K562 (cell line): ENCODE data around the gene PRKCQ.

Experiments
- JUNB ChIP-seq: fragments of 450-650 bp; formaldehyde crosslinking; conservative IDR thresholded peaks from 2 replicates; pipeline ENCODE4 v1.4.0; 2020; ENCODE audit warnings: mild to moderate bottlenecking
- L3MBTL2 ChIP-seq: fragments of 450-650 bp; IDR thresholded peaks from 2 replicates; pipeline ENCODE4 v1.6.1; 2016; ENCODE audit warnings: mild to moderate bottlenecking, moderate library complexity
- MEF2D ChIP-seq: conservative IDR thresholded peaks from 2 replicates; pipeline ENCODE4 v1.6.1; 2016; ENCODE audit warnings: low read depth, missing genetic modification characterization, missing compliant biosample characterization
- NFE2L1 ChIP-seq: fragments of 450-650 bp; IDR thresholded peaks from 2 replicates; pipeline ENCODE4 v1.6.1; 2016; ENCODE audit warnings: missing genetic modification characterization, low read depth, mild to moderate bottlenecking, missing compliant biosample characterization, moderate library complexity, borderline replicate concordance
- TCF3 ChIP-seq: sonication (generic); formaldehyde crosslinking; IDR thresholded peaks from 2 replicates; pipeline ENCODE4 v1.4.0; 2020; ENCODE audit warnings: mild to moderate bottlenecking, missing genetic modification reagents
- ZNF274 ChIP-seq: IDR thresholded peaks from 2 replicates; pipeline ENCODE4 v1.6.1; 2011; ENCODE audit warnings: low read depth, mild to moderate bottlenecking, low read length, moderate library complexity, borderline replicate concordance
- TF ChIP-seq, protein P1 (sequence below): sonication (generic); IDR thresholded peaks from 2 replicates; pipeline ENCODE4 v1.6.1; 2016
- TF ChIP-seq, protein P2 (sequence below), 2 experiments: fragments of 450-650 bp in 1 of 2; sonication (generic) in 1 of 2; formaldehyde crosslinking in 1 of 2; IDR thresholded peaks; 2 replicates each; pipeline versions ENCODE4 v1.7.1 to v1.9.0; 2016 to 2022; ENCODE audit warnings: inconsistent platforms in 1 of 2, mild to moderate bottlenecking in 1 of 2, missing genetic modification reagents in 1 of 2

- TF ChIP-seq, protein P1, sequence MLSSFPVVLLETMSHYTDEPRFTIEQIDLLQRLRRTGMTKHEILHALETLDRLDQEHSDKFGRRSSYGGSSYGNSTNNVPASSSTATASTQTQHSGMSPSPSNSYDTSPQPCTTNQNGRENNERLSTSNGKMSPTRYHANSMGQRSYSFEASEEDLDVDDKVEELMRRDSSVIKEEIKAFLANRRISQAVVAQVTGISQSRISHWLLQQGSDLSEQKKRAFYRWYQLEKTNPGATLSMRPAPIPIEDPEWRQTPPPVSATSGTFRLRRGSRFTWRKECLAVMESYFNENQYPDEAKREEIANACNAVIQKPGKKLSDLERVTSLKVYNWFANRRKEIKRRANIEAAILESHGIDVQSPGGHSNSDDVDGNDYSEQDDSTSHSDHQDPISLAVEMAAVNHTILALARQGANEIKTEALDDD, result no peak
- TF ChIP-seq ZNF274, result no peak
- no peak for TF ChIP-seq MEF2D (tag)
- TF ChIP-seq NFE2L1 (tag), result no peak
- no peak for TF ChIP-seq TCF3 (CRISPR knock-in tag)
- TF ChIP-seq JUNB (CRISPR knock-in tag), result no peak
- no peak for TF ChIP-seq L3MBTL2
- TF ChIP-seq, protein P2, sequence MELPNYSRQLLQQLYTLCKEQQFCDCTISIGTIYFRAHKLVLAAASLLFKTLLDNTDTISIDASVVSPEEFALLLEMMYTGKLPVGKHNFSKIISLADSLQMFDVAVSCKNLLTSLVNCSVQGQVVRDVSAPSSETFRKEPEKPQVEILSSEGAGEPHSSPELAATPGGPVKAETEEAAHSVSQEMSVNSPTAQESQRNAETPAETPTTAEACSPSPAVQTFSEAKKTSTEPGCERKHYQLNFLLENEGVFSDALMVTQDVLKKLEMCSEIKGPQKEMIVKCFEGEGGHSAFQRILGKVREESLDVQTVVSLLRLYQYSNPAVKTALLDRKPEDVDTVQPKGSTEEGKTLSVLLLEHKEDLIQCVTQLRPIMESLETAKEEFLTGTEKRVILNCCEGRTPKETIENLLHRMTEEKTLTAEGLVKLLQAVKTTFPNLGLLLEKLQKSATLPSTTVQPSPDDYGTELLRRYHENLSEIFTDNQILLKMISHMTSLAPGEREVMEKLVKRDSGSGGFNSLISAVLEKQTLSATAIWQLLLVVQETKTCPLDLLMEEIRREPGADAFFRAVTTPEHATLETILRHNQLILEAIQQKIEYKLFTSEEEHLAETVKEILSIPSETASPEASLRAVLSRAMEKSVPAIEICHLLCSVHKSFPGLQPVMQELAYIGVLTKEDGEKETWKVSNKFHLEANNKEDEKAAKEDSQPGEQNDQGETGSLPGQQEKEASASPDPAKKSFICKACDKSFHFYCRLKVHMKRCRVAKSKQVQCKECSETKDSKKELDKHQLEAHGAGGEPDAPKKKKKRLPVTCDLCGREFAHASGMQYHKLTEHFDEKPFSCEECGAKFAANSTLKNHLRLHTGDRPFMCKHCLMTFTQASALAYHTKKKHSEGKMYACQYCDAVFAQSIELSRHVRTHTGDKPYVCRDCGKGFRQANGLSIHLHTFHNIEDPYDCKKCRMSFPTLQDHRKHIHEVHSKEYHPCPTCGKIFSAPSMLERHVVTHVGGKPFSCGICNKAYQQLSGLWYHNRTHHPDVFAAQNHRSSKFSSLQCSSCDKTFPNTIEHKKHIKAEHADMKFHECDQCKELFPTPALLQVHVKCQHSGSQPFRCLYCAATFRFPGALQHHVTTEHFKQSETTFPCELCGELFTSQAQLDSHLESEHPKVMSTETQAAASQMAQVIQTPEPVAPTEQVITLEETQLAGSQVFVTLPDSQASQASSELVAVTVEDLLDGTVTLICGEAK (IDR thresholded peaks at IDR 0.05), result no peak
- TF ChIP-seq, protein P2 (CRISPR knock-in tag; IDR thresholded peaks at IDR 0.05), result no peak
These were observed 36.6 kb downstream of the PRKCQ start for GRCh38 chr10:6543431-6544005.
